Lung microvascular endothelial cell (primary cell): ENCODE data around the gene GCSH. TPM values are rescaled to one million over a fixed set of nuclear protein-coding genes. Genes with fewer than 3 reads are reported as not detected.

Experiments used
- DNase-seq, 2 donors: peaks; one replicate each; pipeline versions ENCODE4 v3.0.0 to v3.0.0-alpha.2; 2010; ENCODE audit warnings: low read depth in 2 of 2
- total RNA-seq: library from RNA; depleted of rRNA; stranded (reverse); fragments of >200 nt; gene quantifications from 2 replicates; pipeline ENCODE4 v1.2.1, GENCODE V29; 2014

Gene GCSH
- total RNA-seq, 1 donor from 2014 or later: 7.5 TPM

GRCh38 chr16:81053761-81054160, 42.4 kb downstream of the GCSH start:
- DNase-seq: no peak

GRCh38 chr16:81042821-81043220, 53.4 kb downstream of the GCSH start:
- DNase-seq: no peak

GRCh38 chr16:81041696-81042095, 54.5 kb downstream of the GCSH start:
- no peak for DNase-seq

- DNase-seq: no peak
Observed at GRCh38 chr16:81040842-81041241, 55.4 kb downstream of the GCSH start.

- DNase-seq: no peak
Observed at GRCh38 chr16:81040131-81040530, 56.1 kb downstream of the GCSH start.

GRCh38 chr16:81036751-81037350, 59.3 kb downstream of the GCSH start:
- DNase-seq: peak; percentile 28 to 54

- DNase-seq: peak; percentile 47 to 59
Observed at GRCh38 chr16:81035975-81036750, 60.0 kb downstream of the GCSH start.

GRCh38 chr16:81035398-81035974, 60.7 kb downstream of the GCSH start, which contains the start of gene ATMIN:
Gene ATMIN, plus strand, starts transcription at chr16:81035842. Its CDS starts 29 bp downstream, at chr16:81035871.
- peak; percentile 88 to 92 for DNase-seq

Other genes with a start within 250 kb of the GCSH start
- gene CMC2, start 89.5 kb downstream of the GCSH start, total RNA-seq: 32.0 and 47.8 TPM in 2 replicates
- gene CENPN, start 89.2 kb downstream of the GCSH start, total RNA-seq: 18.3 and 29.6 TPM in 2 replicates
- 19.2 and 38.3 TPM in 2 replicates for gene ATMIN, start 60.6 kb downstream of the GCSH start, total RNA-seq
- under 0.01 and 0.20 TPM in 2 replicates for gene C16orf46, start 19.2 kb downstream of the GCSH start, total RNA-seq
- gene BCO1, start 142.3 kb upstream of the GCSH start, total RNA-seq: under 0.01 TPM in 1 of 2 replicates, not detected in the other
- gene GAN, start 218.6 kb upstream of the GCSH start, total RNA-seq: 4.4 and 5.0 TPM in 2 replicates